ENCODE measurements around the gene DPP6. TPM values are rescaled to one million over a fixed set of nuclear protein-coding genes. Genes with fewer than 3 reads are reported as not detected.

Gene DPP6
- polyA plus RNA-seq, 1 donor (not counting 4 experiments of a cell fraction or from before 2014, with no cell fraction given): not detected

DNA sequence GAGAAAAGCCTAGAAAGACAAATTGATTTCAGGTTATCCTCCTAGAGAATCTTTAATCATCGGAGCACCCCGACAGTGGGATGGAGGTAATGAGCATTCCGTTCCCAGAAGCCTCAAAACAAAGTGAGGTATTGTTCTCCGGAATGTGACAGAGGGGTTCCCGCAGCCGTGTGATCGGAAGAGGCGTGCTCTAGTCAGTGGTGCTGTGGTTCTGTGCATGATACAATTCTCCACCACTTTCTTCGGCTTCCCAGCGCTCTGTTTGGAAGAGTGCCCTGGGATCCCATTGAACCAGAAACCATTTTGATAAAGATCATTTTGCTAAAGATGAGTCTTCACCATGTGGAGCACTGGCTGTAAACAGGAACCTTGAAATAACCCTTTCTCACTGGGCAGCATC, 516.1 kb downstream of the DPP6 start:
- H3K9me3 ChIP-seq (ENCODE audit: control insufficient read depth, low read depth, low read length): no peaks in the 10 kb centered on the region
- dilution Hi-C loops (cut with MboI; ENCODE audit: extremely low pct_ligation_motif_present, low sequenced_read_pairs): no loop called here
- H4K20me1 ChIP-seq (ENCODE audit: control insufficient read depth, extremely low read depth, insufficient read depth, low read length): no peaks in the 10 kb centered on the region
- no peaks in the 10 kb centered on the region for H3K36me3 ChIP-seq (ENCODE audit: control insufficient read depth in 2 of 2, extremely low read depth in 1 of 2, insufficient read depth in 2 of 2, low read length in 2 of 2)
- H3K4me2 ChIP-seq (ENCODE audit: control insufficient read depth, extremely low read depth, insufficient read depth, low read depth, low read length): no peak overlapping the region
- no peak for FAIRE-seq
- no peaks in the 10 kb centered on the region for H3K79me2 ChIP-seq (ENCODE audit: control insufficient read depth, insufficient read depth, low read length)
- H3K4me3 ChIP-seq (ENCODE audit: control insufficient read depth in 2 of 3, extremely low read depth in 1 of 3, insufficient read depth in 2 of 3, low read depth in 1 of 3, low read length in 3 of 3): no peak overlapping the region
- no peak overlapping the region for H2AFZ ChIP-seq (ENCODE audit: control insufficient read depth, low read length)
- no peak overlapping the region for H3K9ac ChIP-seq (ENCODE audit: control insufficient read depth, extremely low read depth, insufficient read depth, low read length)
- H3K27me3 ChIP-seq (ENCODE audit: control insufficient read depth, extremely low read depth, insufficient read depth, low read length): no peaks in the 10 kb centered on the region
- no peak for DNase-seq (ENCODE audit: low read depth, low spot score)
- no peaks in the 10 kb centered on the region for H3K9me1 ChIP-seq (ENCODE audit: control insufficient read depth, extremely low read depth, insufficient read depth, low read length)
- TF ChIP-seq, protein P1, sequence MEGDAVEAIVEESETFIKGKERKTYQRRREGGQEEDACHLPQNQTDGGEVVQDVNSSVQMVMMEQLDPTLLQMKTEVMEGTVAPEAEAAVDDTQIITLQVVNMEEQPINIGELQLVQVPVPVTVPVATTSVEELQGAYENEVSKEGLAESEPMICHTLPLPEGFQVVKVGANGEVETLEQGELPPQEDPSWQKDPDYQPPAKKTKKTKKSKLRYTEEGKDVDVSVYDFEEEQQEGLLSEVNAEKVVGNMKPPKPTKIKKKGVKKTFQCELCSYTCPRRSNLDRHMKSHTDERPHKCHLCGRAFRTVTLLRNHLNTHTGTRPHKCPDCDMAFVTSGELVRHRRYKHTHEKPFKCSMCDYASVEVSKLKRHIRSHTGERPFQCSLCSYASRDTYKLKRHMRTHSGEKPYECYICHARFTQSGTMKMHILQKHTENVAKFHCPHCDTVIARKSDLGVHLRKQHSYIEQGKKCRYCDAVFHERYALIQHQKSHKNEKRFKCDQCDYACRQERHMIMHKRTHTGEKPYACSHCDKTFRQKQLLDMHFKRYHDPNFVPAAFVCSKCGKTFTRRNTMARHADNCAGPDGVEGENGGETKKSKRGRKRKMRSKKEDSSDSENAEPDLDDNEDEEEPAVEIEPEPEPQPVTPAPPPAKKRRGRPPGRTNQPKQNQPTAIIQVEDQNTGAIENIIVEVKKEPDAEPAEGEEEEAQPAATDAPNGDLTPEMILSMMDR (optimal IDR thresholded peaks at IDR 0.05 in 1 of 3, IDR thresholded peaks at IDR 0.05 in 1 of 3, conservative IDR thresholded peaks at IDR 0.05 in 1 of 3; ENCODE audit: extremely low read depth in 1 of 3, insufficient read depth in 2 of 3, low read length in 3 of 3): no peak
- TF ChIP-seq EZH2 (IDR thresholded peaks at IDR 0.05; ENCODE audit: low read length): no peak
- no peak overlapping the region for H3K27ac ChIP-seq (ENCODE audit: control insufficient read depth, insufficient read depth, low read length)
- H3K4me1 ChIP-seq (ENCODE audit: control insufficient read depth, extremely low read depth, insufficient read depth, low read length): no peaks in the 10 kb centered on the region

DNA sequence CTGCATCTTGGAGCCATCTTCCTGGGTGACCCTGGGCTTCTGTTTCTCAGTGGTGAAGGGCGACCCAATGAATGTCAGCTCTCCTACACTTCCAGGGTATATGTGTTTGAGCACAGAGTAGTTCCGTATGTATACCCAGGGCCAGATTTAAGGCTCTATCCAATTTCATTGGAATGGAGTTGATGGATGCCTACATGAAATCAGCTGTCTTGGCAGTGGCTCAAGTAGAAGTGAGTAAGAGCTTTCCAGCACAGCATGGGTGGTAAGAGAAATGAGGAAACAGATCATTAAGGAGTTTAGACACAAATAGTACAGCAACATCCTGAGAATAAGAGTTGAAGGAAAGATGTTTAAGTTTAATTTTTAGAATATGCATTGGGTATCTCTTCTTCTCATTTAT, 517.7 kb downstream of the DPP6 start:
- FAIRE-seq: no peak
- Histone ChIP-seq H3K4me1 (ENCODE audit: control insufficient read depth, extremely low read depth, insufficient read depth, low read length) (no peaks in the 10 kb centered on the region), H3K9ac (ENCODE audit: control insufficient read depth, extremely low read depth, insufficient read depth, low read length) (no peak overlapping the region), H3K4me2 (ENCODE audit: control insufficient read depth, extremely low read depth, insufficient read depth, low read depth, low read length) (no peak overlapping the region), H3K27me3 (ENCODE audit: control insufficient read depth, extremely low read depth, insufficient read depth, low read length) (no peaks in the 10 kb centered on the region), H3K79me2 (ENCODE audit: control insufficient read depth, insufficient read depth, low read length) (no peaks in the 10 kb centered on the region), H4K20me1 (ENCODE audit: control insufficient read depth, extremely low read depth, insufficient read depth, low read length) (no peaks in the 10 kb centered on the region), H3K36me3 (ENCODE audit: control insufficient read depth in 2 of 2, extremely low read depth in 1 of 2, insufficient read depth in 2 of 2, low read length in 2 of 2) (no peaks in the 10 kb centered on the region), H3K4me3 (ENCODE audit: control insufficient read depth in 2 of 3, extremely low read depth in 1 of 3, insufficient read depth in 2 of 3, low read depth in 1 of 3, low read length in 3 of 3) (no peak overlapping the region), H3K27ac (ENCODE audit: control insufficient read depth, insufficient read depth, low read length) (no peak overlapping the region), H2AFZ (ENCODE audit: control insufficient read depth, low read length) (no peak overlapping the region), H3K9me3 (ENCODE audit: control insufficient read depth, low read depth, low read length) (peaks cover 10% of the 10 kb centered on the region), H3K9me1 (ENCODE audit: control insufficient read depth, extremely low read depth, insufficient read depth, low read length) (no peaks in the 10 kb centered on the region)
- no peak for TF ChIP-seq EZH2 (IDR thresholded peaks at IDR 0.05; ENCODE audit: low read length)
- TF ChIP-seq, protein P1 (optimal IDR thresholded peaks at IDR 0.05 in 1 of 3, IDR thresholded peaks at IDR 0.05 in 1 of 3, conservative IDR thresholded peaks at IDR 0.05 in 1 of 3; ENCODE audit: extremely low read depth in 1 of 3, insufficient read depth in 2 of 3, low read length in 3 of 3): no peak
- dilution Hi-C loops (cut with MboI; ENCODE audit: extremely low pct_ligation_motif_present, low sequenced_read_pairs): no loop called here
- no peak for DNase-seq (ENCODE audit: low read depth, low spot score)

Data from keratinocyte (primary cell).